NCI-H2029 (cell line): ENCODE measurements around the gene NACC1.

ENCODE experiments used
- DNase-seq: peaks from one replicate; lab custom pipeline; 2025; lab: John Stamatoyannopoulos, UW

Gene NACC1

GRCh38 chr19:13100031-13100588 is 18.0 kb upstream of the NACC1 start:
- DNase-seq, result no peak

GRCh38 chr19:13100841-13101589 is 17.0 kb upstream of the NACC1 start:
- DNase-seq, result no peak

GRCh38 chr19:13101590-13102415 is 16.3 kb upstream of the NACC1 start:
- no peak for DNase-seq

GRCh38 chr19:13102416-13102665 is 15.7 kb upstream of the NACC1 start:
- DNase-seq, result no peak

GRCh38 chr19:13102666-13103580 is 15.1 kb upstream of the NACC1 start, which contains the start of gene LYL1:
Gene LYL1 (minus strand): TSS chr19:13102858. CDS start chr19:13101171, 1,687 bp downstream.
- DNase-seq, result no peak

- DNase-seq, result no peak
Measured at GRCh38 chr19:13103581-13104359, 14.3 kb upstream of the NACC1 start.

GRCh38 chr19:13104360-13104847 is 13.7 kb upstream of the NACC1 start:
- no peak for DNase-seq

GRCh38 chr19:13104848-13105711 is 13.0 kb upstream of the NACC1 start:
- DNase-seq, result no peak

- no peak for DNase-seq
Measured at GRCh38 chr19:13109361-13110098, 8.5 kb upstream of the NACC1 start.

- no peak for DNase-seq
Measured at GRCh38 chr19:13110099-13110610, 7.9 kb upstream of the NACC1 start.

GRCh38 chr19:13112555-13112954 is 5.5 kb upstream of the NACC1 start:
- no peak for DNase-seq

GRCh38 chr19:13115936-13116281 is 2.2 kb upstream of the NACC1 start:
- no peak for DNase-seq

GRCh38 chr19:13116282-13117175 is 1.5 kb upstream of the NACC1 start, which contains the start of gene TRMT1:
Gene TRMT1 (minus strand): TSS chr19:13116740. CDS start chr19:13116399, 341 bp downstream.
- DNase-seq, result peak; percentile 90

GRCh38 chr19:13117176-13117771 is 790 bp upstream of the NACC1 start:
- DNase-seq, result no peak

- DNase-seq, result peak; percentile 61
Measured at GRCh38 chr19:13118424-13119193, 545 bp downstream of the NACC1 start.

- DNase-seq, result no peak
Measured at GRCh38 chr19:13119627-13120026, 1.6 kb downstream of the NACC1 start.

- no peak for DNase-seq
Measured at GRCh38 chr19:13120031-13120430, 2.0 kb downstream of the NACC1 start.
